SK-N-SH (cell line): ENCODE data around the gene IGF2R.

Experiments used
- CHD2 ChIP-seq: fragments of 150-350 bp; IDR thresholded peaks from 2 replicates; pipeline ENCODE4 v1.6.1; 2018; ENCODE audit warnings: low read length; ENCODE audit not compliant: partially characterized antibody
- CTCF ChIP-seq: fragments of 200-600 bp; sonication (generic); IDR thresholded peaks from 2 replicates; pipeline ENCODE4 v1.6.1; 2017; ENCODE audit warnings: antibody characterized with exemption, mild to moderate bottlenecking, moderate library complexity
- EP300 ChIP-seq, 2 experiments: IDR thresholded peaks; 2 replicates each; pipeline versions ENCODE4 v1.4.0 to v1.6.1; 2012; ENCODE audit warnings: borderline replicate concordance in 1 of 2, low read depth in 1 of 2, low read length in 1 of 2
- IRF3 ChIP-seq: fragments of 150-350 bp; IDR thresholded peaks from 2 replicates; pipeline ENCODE4 v1.6.1; 2016; ENCODE audit warnings: mild to moderate bottlenecking, low read depth, low read length
- MAX ChIP-seq: IDR thresholded peaks from 2 replicates; pipeline ENCODE4 v1.4.0; 2012; ENCODE audit warnings: low read depth
- POLR2AphosphoS5 ChIP-seq: IDR thresholded peaks from 2 replicates; pipeline ENCODE4 v1.6.1; 2012; ENCODE audit warnings: low read depth, low read length
- RAD21 ChIP-seq: IDR thresholded peaks from 2 replicates; pipeline ENCODE4 v1.6.1; 2012; ENCODE audit warnings: mild to moderate bottlenecking, low read length
- SIN3A ChIP-seq: IDR thresholded peaks from 2 replicates; pipeline ENCODE4 v1.6.1; 2012; ENCODE audit warnings: low read depth, mild to moderate bottlenecking, low read length, moderate library complexity, borderline replicate concordance

- TF ChIP-seq RAD21 (no peak), IRF3 (no peak), CTCF (no peak), EP300 (IDR thresholded peaks at IDR 0.05; ENCODE audit: borderline replicate concordance in 1 of 2, low read depth in 1 of 2, low read length in 1 of 2) (no peak), POLR2AphosphoS5 (no peak), CHD2 (no peak), SIN3A (no peak), MAX (no peak)
Observed at GRCh38 chr6:160124007-160124406, 155.1 kb downstream of the IGF2R start.
